HEK293T (cell line): ENCODE data around the gene MVB12B.

ENCODE experiments used
- CTCF ChIA-PET: fragments of 350-600 bp; formaldehyde crosslinking; extraction: SDS; loops from one replicate; lab custom pipeline; 2021; ENCODE audit warnings: antibody characterized with exemption, inconsistent platforms; lab: Yijun Ruan, JAX
- POLR2A ChIA-PET: fragments of 350-600 bp; formaldehyde crosslinking; extraction: SDS; loops from one replicate; lab custom pipeline; 2020; ENCODE audit warnings: antibody characterized with exemption, inconsistent platforms; lab: Yijun Ruan, JAX
- DNase-seq: peaks from one replicate; pipeline ENCODE4 v3.0.0; 2012; ENCODE audit warnings: mixed read lengths; ENCODE audit errors: extremely low spot score
- ARNT ChIP-seq: fragments of 450-650 bp; IDR thresholded peaks from 2 replicates; pipeline ENCODE4 v1.6.1; 2017; ENCODE audit warnings: mild to moderate bottlenecking
- BHLHE40 ChIP-seq: fragments of 450-650 bp; IDR thresholded peaks from 2 replicates; pipeline ENCODE4 v1.6.1; 2016; ENCODE audit warnings: mild to moderate bottlenecking, moderate library complexity, borderline replicate concordance
- CTBP1 ChIP-seq: fragments of 450-650 bp; IDR thresholded peaks from 2 replicates; pipeline ENCODE4 v1.6.1; 2016; ENCODE audit warnings: borderline replicate concordance
- ELF4 ChIP-seq: fragments of 450-650 bp; IDR thresholded peaks from 2 replicates; pipeline ENCODE4 v1.6.1; 2017; ENCODE audit warnings: antibody characterized with exemption
- FOXA1 ChIP-seq: fragments of 450-650 bp; IDR thresholded peaks from 2 replicates; pipeline ENCODE4 v1.6.1; 2016; ENCODE audit warnings: mild to moderate bottlenecking
- FOXK2 ChIP-seq: fragments of 450-650 bp; IDR thresholded peaks from 2 replicates; pipeline ENCODE4 v1.6.1; 2016; ENCODE audit warnings: mild to moderate bottlenecking
- FOXM1 ChIP-seq: fragments of 450-650 bp; IDR thresholded peaks from 2 replicates; pipeline ENCODE4 v1.6.1; 2017; ENCODE audit warnings: mild to moderate bottlenecking, borderline replicate concordance
- HDGF ChIP-seq: fragments of 450-650 bp; IDR thresholded peaks from 2 replicates; pipeline ENCODE4 v1.6.1; 2017; ENCODE audit warnings: antibody characterized with exemption, borderline replicate concordance
- L3MBTL2 ChIP-seq: fragments of 450-650 bp; conservative IDR thresholded peaks from 2 replicates; pipeline ENCODE4 v1.6.1; 2016; ENCODE audit warnings: mild to moderate bottlenecking
- LEF1 ChIP-seq: fragments of 450-650 bp; IDR thresholded peaks from 2 replicates; pipeline ENCODE4 v1.6.1; 2017; ENCODE audit warnings: mild to moderate bottlenecking, borderline replicate concordance
- NFRKB ChIP-seq: fragments of 450-650 bp; IDR thresholded peaks from 2 replicates; pipeline ENCODE4 v1.6.1; 2016; ENCODE audit warnings: mild to moderate bottlenecking, moderate library complexity
- SP1 ChIP-seq: fragments of 450-650 bp; IDR thresholded peaks from 2 replicates; pipeline ENCODE4 v1.6.1; 2017
- SUZ12 ChIP-seq: fragments of 450-650 bp; IDR thresholded peaks from 2 replicates; pipeline ENCODE4 v1.6.1; 2016; ENCODE audit warnings: mild to moderate bottlenecking
- TARDBP ChIP-seq: fragments of 450-650 bp; IDR thresholded peaks from 2 replicates; pipeline ENCODE4 v1.6.1; 2016
- ZNF384 ChIP-seq: fragments of 450-650 bp; IDR thresholded peaks from 2 replicates; pipeline ENCODE4 v1.6.1; 2016
- TF ChIP-seq, protein P1 (sequence below): fragments of 450-650 bp; IDR thresholded peaks from 2 replicates; pipeline ENCODE4 v1.6.1; 2016

The MVB12B gene

DNA sequence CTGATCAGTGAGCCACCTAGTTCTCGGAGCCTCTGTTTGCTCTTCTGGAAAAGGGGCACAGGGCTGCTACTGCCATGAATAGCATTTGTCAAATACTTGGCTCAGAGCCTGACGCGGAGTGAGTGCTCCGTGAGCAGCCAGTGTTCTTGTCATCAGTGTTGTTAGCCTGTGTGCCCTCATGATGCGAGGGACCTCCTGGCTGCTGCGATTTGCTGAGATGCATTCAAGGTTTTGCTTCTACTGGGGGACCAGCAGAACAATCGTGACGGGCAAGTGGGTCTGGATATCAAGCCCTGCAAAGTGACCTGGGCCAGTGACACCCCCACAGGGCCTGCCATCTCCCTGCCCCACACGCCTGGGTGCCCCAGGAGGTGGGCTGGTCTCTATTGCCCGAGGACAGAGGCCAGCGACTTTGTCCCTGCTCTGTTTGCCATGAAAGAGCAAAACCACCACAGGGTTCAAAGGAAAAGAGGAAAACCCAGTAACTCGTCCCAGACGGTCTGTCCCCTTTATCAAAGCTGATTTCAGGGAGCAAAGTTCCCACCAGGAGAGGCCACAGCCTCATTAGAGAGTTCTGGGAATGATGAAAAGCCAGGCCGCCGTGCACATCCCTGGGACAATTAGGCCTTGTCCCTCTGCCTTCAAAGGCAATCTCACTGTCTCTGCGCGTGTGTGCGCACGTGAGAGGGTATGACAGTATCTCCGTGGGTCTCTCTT lies 200.6 kb downstream of the MVB12B start:
- DNase-seq: no peak
- POLR2A ChIA-PET: no interaction called here
- CTCF ChIA-PET: no interaction called here
- TF ChIP-seq BHLHE40 (no peak), L3MBTL2 (no peak), FOXM1 (no peak), HDGF (no peak), ELF4 (no peak), SP1 (no peak), ARNT (no peak)

DNA sequence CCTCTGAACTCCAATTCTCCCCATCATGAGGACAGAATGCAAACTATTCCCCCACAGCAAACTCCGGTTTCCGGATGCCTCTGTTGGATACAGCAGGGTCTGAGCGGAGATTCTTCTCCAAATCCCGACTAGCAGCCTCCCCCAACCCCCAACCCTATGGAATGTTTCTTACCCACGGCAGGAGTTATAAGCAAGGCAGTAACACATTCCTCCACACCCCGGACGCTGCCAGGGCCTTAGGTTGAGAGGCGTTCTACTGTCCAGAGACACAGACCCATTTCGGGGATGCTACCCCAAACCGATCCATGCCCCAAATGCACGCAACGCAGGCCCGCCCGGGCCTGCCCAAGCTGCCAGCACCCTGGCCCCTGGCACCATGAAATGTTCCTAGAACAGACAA lies 201.5 kb downstream of the MVB12B start:
- POLR2A ChIA-PET: no interaction called here
- CTCF ChIA-PET: no interaction called here
- DNase-seq: no peak
- no peak for TF ChIP-seq LEF1
- TF ChIP-seq FOXM1: no peak
- no peak for TF ChIP-seq NFRKB
- no peak for TF ChIP-seq TARDBP
- TF ChIP-seq, protein P1, sequence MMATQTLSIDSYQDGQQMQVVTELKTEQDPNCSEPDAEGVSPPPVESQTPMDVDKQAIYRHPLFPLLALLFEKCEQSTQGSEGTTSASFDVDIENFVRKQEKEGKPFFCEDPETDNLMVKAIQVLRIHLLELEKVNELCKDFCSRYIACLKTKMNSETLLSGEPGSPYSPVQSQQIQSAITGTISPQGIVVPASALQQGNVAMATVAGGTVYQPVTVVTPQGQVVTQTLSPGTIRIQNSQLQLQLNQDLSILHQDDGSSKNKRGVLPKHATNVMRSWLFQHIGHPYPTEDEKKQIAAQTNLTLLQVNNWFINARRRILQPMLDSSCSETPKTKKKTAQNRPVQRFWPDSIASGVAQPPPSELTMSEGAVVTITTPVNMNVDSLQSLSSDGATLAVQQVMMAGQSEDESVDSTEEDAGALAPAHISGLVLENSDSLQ: no peak
- TF ChIP-seq FOXA1: no peak
- TF ChIP-seq FOXK2: no peak
- TF ChIP-seq HDGF: no peak
- TF ChIP-seq ARNT: no peak
- TF ChIP-seq CTBP1: no peak
- no peak for TF ChIP-seq ELF4
- TF ChIP-seq L3MBTL2: no peak
- TF ChIP-seq ZNF384: no peak
- no peak for TF ChIP-seq SP1
- TF ChIP-seq SUZ12: no peak
- TF ChIP-seq BHLHE40: no peak

- CTCF ChIA-PET: interaction anchor here (0.7 kb wide), 1 partner anchor 14 kb away, joined by 3 read pairs; no protein-coding TSS in a partner anchor
- POLR2A ChIA-PET: no interaction called here
- DNase-seq: no peak
- TF ChIP-seq BHLHE40: no peak
- no peak for TF ChIP-seq FOXA1
- TF ChIP-seq TARDBP: no peak
- TF ChIP-seq SP1: no peak
Measured at GRCh38 chr9:126528915-126529314, 202.3 kb downstream of the MVB12B start.

DNA sequence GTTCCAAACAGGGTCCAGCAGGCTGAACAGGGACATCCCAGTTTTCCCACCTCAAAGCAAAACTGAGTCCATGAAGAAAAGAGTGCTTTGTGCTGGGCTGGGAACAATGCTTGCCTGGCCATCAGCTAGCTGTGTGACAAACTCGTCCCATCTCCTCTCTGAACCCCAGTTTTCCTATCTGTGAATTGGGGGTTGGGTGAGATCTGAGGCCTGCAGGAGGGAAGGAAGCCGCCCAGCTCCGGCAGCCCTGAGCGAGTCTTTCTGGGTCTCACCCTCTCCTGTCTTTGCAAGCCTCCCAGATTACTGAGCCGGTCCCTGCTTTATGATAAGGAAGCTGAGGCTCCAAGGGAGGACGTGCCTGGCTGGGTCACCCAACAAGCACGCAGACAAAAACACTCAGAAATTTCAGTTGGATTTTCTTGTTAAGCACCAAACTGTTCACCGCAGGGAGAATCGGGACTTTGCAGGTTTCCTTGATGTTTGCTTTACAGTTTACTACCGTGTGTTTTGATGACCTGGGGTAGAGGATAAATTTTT lies 204.5 kb downstream of the MVB12B start:
- CTCF ChIA-PET: interaction anchor here (1.2 kb wide), 1 partner anchor 27 kb away, joined by 3 read pairs; no protein-coding TSS in a partner anchor
- TF ChIP-seq FOXA1: no peak
- no peak for TF ChIP-seq HDGF
- no peak for TF ChIP-seq CTBP1
- no peak for TF ChIP-seq SUZ12
- TF ChIP-seq ELF4: no peak
- TF ChIP-seq BHLHE40: no peak
- TF ChIP-seq ARNT: no peak
- no peak for TF ChIP-seq NFRKB
- TF ChIP-seq FOXM1: no peak
- TF ChIP-seq, protein P1: no peak
- no peak for TF ChIP-seq TARDBP
- no peak for TF ChIP-seq SP1
- no peak for TF ChIP-seq L3MBTL2
- TF ChIP-seq FOXK2: no peak
- no peak for TF ChIP-seq ZNF384
- no peak for TF ChIP-seq LEF1
- POLR2A ChIA-PET: no interaction called here
- no peak for DNase-seq

DNA sequence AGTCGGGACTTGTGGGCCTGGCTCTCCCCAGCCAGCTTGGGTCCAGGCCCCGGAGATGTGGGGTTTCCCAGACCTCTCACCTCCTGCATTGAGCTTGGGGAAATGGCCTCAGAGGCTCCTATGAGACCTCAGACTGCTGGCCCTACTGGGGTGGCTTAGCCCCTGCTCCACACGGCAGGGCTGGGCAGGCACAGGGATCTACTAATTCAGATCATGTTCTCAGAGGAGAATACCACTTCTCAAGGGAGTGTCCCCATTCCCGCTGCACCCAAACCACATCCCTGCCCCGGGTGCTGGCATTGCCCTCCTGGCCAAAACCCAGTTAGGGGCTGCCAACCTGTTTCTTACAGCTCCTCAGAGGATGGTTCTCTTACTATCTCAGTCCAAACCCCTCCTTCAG lies 205.0 kb downstream of the MVB12B start:
- no peak for DNase-seq
- POLR2A ChIA-PET: no interaction called here
- CTCF ChIA-PET: interaction anchor here (1.2 kb wide), 1 partner anchor 26 kb away, joined by 3 read pairs; no protein-coding TSS in a partner anchor
- TF ChIP-seq L3MBTL2 (no peak), ELF4 (no peak), SUZ12 (no peak), FOXM1 (no peak), TARDBP (no peak), FOXA1 (no peak), FOXK2 (no peak), CTBP1 (no peak), ZNF384 (no peak), LEF1 (no peak), NFRKB (no peak), SP1 (no peak), ARNT (no peak), BHLHE40 (no peak), HDGF (no peak)
- TF ChIP-seq, protein P1: no peak

DNA sequence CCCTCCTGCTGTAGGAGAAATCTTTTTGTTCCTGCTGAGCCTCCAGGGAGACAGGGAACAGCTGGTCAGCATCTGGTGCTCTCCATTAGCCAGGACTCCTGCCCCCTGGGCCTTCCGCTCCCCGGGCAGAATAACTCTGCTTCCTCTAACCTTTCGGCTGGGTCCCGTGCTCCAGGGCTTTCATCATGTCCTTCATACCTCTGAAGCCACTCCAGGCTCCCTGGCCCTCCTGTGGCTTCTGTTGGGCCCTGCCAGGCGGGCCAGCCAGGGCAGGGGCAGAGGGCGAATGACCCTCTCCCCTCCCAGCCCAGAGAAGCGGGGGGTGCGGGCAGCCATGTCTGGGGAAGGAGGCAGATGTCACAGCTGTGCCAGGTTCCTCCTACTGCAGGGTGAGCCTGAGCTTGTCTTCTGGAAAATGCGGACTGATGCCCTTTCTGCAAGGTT lies 205.4 kb downstream of the MVB12B start:
- no peak for TF ChIP-seq L3MBTL2
- no peak for TF ChIP-seq FOXK2
- no peak for TF ChIP-seq FOXM1
- no peak for TF ChIP-seq NFRKB
- TF ChIP-seq BHLHE40: no peak
- no peak for TF ChIP-seq FOXA1
- ChIA-PET CTCF (interaction anchor here (1.2 kb wide), 2 partner anchors 23 to 26 kb away, joined by 3 to 5 read pairs; no protein-coding TSS in a partner anchor), POLR2A (no interaction called here)
- no peak for DNase-seq
